GM19239 (cell line): Measurements from ENCODE around the gene CCDC70.
"Not testable (repeated sequence)": the region's sequence is repeated elsewhere in the genome, so short reads cannot be mapped to it uniquely, and the experiment has no call there.

Source experiments
- DNase-seq: peaks from one replicate; pipeline ENCODE4 v3.0.0; 2011; ENCODE audit warnings: low spot score; ENCODE audit not compliant: insufficient read length
- FAIRE-seq: peaks from 2 replicates; lab custom pipeline; 2011; peaks lifted over from hg19 to GRCh38; lab: Jason Lieb, UNC

Gene CCDC70

GRCh38 chr13:51900471-51900870, 38.7 kb downstream of the CCDC70 start:
- no peak for FAIRE-seq
- DNase-seq = no peak

GRCh38 chr13:51902776-51903175, 41.0 kb downstream of the CCDC70 start:
- FAIRE-seq = no peak

GRCh38 chr13:51905787-51906186, 44.0 kb downstream of the CCDC70 start:
- no peak for FAIRE-seq
- no peak for DNase-seq

More at GRCh38 chr13:51902776-51903175, 41.0 kb downstream of the CCDC70 start:
- no peak for DNase-seq

- DNase-seq = no peak
Measured at GRCh38 chr13:51906581-51906980, 44.8 kb downstream of the CCDC70 start.

GRCh38 chr13:51907040-51907732, 45.4 kb downstream of the CCDC70 start:
- DNase-seq (no peak), FAIRE-seq (no peak)

More at GRCh38 chr13:51906581-51906980, 44.8 kb downstream of the CCDC70 start:
- FAIRE-seq = no peak

- not testable (repeated sequence) for DNase-seq
- FAIRE-seq = peak; percentile 71
Measured at GRCh38 chr13:51909265-51909664, 47.5 kb downstream of the CCDC70 start.

- no peak for FAIRE-seq
- DNase-seq = no peak
Measured at GRCh38 chr13:51910508-51910907, 48.7 kb downstream of the CCDC70 start.

GRCh38 chr13:51912091-51912490, 50.3 kb downstream of the CCDC70 start:
- DNase-seq = no peak
- FAIRE-seq = no peak

- no peak for DNase-seq
- FAIRE-seq = no peak
Measured at GRCh38 chr13:51912511-51913225, 50.9 kb downstream of the CCDC70 start.

- FAIRE-seq = no peak
- no peak for DNase-seq
Measured at GRCh38 chr13:51913421-51914136, 51.8 kb downstream of the CCDC70 start.

GRCh38 chr13:51914137-51914493, 52.3 kb downstream of the CCDC70 start:
- no peak for FAIRE-seq
- DNase-seq = no peak
